HFFc6 (cell line): ENCODE measurements around the gene PMFBP1. TPM values are rescaled to one million over a fixed set of nuclear protein-coding genes. Genes with fewer than 3 reads are reported as not detected.

ENCODE experiments used
- DNase-seq: peaks from one replicate; pipeline ENCODE4 v3.0.0-alpha.2; 2018
- H3K27ac Mint-ChIP-seq: 2 replicates; pipeline ENCODE4 v1.8.0; 2020; ENCODE audit warnings: mild to moderate bottlenecking, mixed read lengths
- H3K27me3 Mint-ChIP-seq: 2 replicates; pipeline ENCODE4 v1.8.0; 2021; ENCODE audit warnings: mild to moderate bottlenecking, moderate library complexity, mixed read lengths; ENCODE audit not compliant: insufficient read depth
- H3K36me3 Mint-ChIP-seq: 2 replicates; pipeline ENCODE4 v1.8.0; 2021; ENCODE audit warnings: low read depth, mixed read lengths
- H3K4me1 Mint-ChIP-seq: 2 replicates; pipeline ENCODE4 v1.8.0; 2020; ENCODE audit warnings: low read depth, mixed read lengths
- H3K4me3 Mint-ChIP-seq: 2 replicates; pipeline ENCODE4 v1.8.0; 2020; ENCODE audit warnings: mild to moderate bottlenecking, moderate library complexity, mixed read lengths
- H3K9me3 Mint-ChIP-seq: 2 replicates; pipeline ENCODE4 v1.8.0; 2020; ENCODE audit warnings: mild to moderate bottlenecking, mixed read lengths
- total RNA-seq, 6 experiments: library from RNA; stranded (reverse); fragmentation: NEBNext Ultra II Directional; extraction: Animal tissue kit (Norgen Biotek cat#: 25700); gene quantifications; 2 replicates in 1 of 6; 3 replicates in 5 of 6; pipeline ENCODE4 v1.2.3, GENCODE V29; 2021
- TF ChIP-seq, protein P1 (sequence below): fragments of 200-600 bp; sonication (generic); IDR thresholded peaks from 2 replicates; pipeline ENCODE4 v1.5.0; 2021; ENCODE audit warnings: antibody characterized with exemption, mild to moderate bottlenecking

The PMFBP1 gene
- total RNA-seq, 6 experiments from 2014 or later, result 0.07 to 0.31 TPM; not detected in 4

- peaks cover 10% of the 10 kb centered on the region for H3K4me1 Mint-ChIP-seq
- no peak overlapping the region for H3K4me3 Mint-ChIP-seq
- H3K27ac Mint-ChIP-seq, result no peak overlapping the region
- H3K36me3 Mint-ChIP-seq, result no peaks in the 10 kb centered on the region
- TF ChIP-seq, protein P1, sequence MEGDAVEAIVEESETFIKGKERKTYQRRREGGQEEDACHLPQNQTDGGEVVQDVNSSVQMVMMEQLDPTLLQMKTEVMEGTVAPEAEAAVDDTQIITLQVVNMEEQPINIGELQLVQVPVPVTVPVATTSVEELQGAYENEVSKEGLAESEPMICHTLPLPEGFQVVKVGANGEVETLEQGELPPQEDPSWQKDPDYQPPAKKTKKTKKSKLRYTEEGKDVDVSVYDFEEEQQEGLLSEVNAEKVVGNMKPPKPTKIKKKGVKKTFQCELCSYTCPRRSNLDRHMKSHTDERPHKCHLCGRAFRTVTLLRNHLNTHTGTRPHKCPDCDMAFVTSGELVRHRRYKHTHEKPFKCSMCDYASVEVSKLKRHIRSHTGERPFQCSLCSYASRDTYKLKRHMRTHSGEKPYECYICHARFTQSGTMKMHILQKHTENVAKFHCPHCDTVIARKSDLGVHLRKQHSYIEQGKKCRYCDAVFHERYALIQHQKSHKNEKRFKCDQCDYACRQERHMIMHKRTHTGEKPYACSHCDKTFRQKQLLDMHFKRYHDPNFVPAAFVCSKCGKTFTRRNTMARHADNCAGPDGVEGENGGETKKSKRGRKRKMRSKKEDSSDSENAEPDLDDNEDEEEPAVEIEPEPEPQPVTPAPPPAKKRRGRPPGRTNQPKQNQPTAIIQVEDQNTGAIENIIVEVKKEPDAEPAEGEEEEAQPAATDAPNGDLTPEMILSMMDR, result no peak
- no peak for DNase-seq
- H3K9me3 Mint-ChIP-seq, result no peaks in the 10 kb centered on the region
- peaks cover 13% of the 10 kb centered on the region for H3K27me3 Mint-ChIP-seq
Observed at GRCh38 chr16:72128701-72129100, 43.3 kb downstream of the PMFBP1 start.

- peaks cover 9% of the 10 kb centered on the region for H3K27me3 Mint-ChIP-seq
- TF ChIP-seq, protein P1, result no peak
- no peak for DNase-seq
- H3K4me1 Mint-ChIP-seq, result peaks cover 10% of the 10 kb centered on the region
- no peak overlapping the region for H3K27ac Mint-ChIP-seq
- no peaks in the 10 kb centered on the region for H3K36me3 Mint-ChIP-seq
- H3K4me3 Mint-ChIP-seq, result no peak overlapping the region
- H3K9me3 Mint-ChIP-seq, result no peaks in the 10 kb centered on the region
Observed at GRCh38 chr16:72126429-72126765, 45.6 kb downstream of the PMFBP1 start.

GRCh38 chr16:72125635-72126428, 46.1 kb downstream of the PMFBP1 start:
- no peak overlapping the region for H3K27ac Mint-ChIP-seq
- DNase-seq, result no peak

GRCh38 chr16:72124761-72125634, 47.0 kb downstream of the PMFBP1 start:
- no peaks in the 10 kb centered on the region for H3K9me3 Mint-ChIP-seq
- DNase-seq, result peak; percentile 64
- H3K4me3 Mint-ChIP-seq, result no peak overlapping the region
- TF ChIP-seq, protein P1, result peak; percentile 90
- H3K27me3 Mint-ChIP-seq, result peaks cover 4% of the 10 kb centered on the region
- H3K27ac Mint-ChIP-seq, result peak overlapping the region; percentile 27
- H3K4me1 Mint-ChIP-seq, result peaks cover 10% of the 10 kb centered on the region
- H3K36me3 Mint-ChIP-seq, result no peaks in the 10 kb centered on the region

More at GRCh38 chr16:72125635-72126428, 46.1 kb downstream of the PMFBP1 start:
- peaks cover 5% of the 10 kb centered on the region for H3K27me3 Mint-ChIP-seq
- TF ChIP-seq, protein P1, result no peak
- no peaks in the 10 kb centered on the region for H3K9me3 Mint-ChIP-seq
- H3K4me3 Mint-ChIP-seq, result no peak overlapping the region
- H3K36me3 Mint-ChIP-seq, result no peaks in the 10 kb centered on the region
- peaks cover 10% of the 10 kb centered on the region for H3K4me1 Mint-ChIP-seq

GRCh38 chr16:72124148-72124547, 47.8 kb downstream of the PMFBP1 start:
- Mint-ChIP-seq H3K36me3 (no peaks in the 10 kb centered on the region), H3K4me3 (no peak overlapping the region), H3K27ac (no peak overlapping the region), H3K4me1 (peaks cover 10% of the 10 kb centered on the region), H3K27me3 (peaks cover 2% of the 10 kb centered on the region), H3K9me3 (no peaks in the 10 kb centered on the region)
- no peak for DNase-seq
- TF ChIP-seq, protein P1, result no peak
